NCI-H748 (cell line): ENCODE data around the gene SMIM23.
"Not testable (repeated sequence)": the region's sequence is repeated elsewhere in the genome, so short reads cannot be mapped to it uniquely, and the experiment has no call there.

ENCODE experiments used
- DNase-seq: peaks from one replicate; lab custom pipeline; 2025; ENCODE audit not compliant: unreplicated experiment; lab: John Stamatoyannopoulos, UW

Gene SMIM23

DNA sequence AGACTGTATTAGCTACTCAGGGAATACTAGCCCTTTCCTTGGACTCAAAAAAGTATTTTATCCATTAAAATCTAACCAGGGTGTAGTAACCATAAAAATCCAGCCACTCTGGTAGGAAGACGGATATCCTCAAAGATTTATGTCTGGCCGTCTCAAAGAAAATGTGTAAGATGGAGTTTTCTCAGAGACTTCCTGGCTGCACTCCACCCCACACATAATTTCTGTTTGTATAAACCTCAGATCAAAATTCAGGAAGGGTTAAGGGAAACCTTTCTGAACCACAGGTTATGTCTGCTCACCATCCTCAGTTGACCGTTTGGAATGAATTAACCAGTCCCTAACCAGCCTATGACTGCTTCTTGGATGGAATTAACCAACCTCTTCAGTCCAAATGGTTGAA is 13.8 kb upstream of the SMIM23 start:
- no peak for DNase-seq

DNA sequence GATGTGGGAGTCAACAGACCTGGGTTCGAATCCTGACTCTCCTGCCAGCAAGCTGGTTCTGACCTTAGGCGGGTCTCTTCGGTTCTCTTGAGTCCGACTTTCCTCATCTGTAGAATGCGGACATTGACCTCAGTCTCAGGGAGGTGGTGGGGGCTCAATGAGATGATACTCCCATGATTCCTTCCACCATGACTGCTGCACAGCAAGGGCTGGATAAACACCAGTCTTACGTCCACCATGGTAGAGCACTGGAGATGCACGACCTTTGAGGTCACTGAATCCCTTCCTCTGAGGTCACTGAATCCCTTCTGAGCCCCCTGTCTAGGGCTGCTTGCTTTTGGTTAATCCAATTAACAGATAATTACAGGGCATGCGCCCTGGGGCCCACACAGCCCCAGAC is 12.5 kb upstream of the SMIM23 start:
- DNase-seq, result no peak

DNA sequence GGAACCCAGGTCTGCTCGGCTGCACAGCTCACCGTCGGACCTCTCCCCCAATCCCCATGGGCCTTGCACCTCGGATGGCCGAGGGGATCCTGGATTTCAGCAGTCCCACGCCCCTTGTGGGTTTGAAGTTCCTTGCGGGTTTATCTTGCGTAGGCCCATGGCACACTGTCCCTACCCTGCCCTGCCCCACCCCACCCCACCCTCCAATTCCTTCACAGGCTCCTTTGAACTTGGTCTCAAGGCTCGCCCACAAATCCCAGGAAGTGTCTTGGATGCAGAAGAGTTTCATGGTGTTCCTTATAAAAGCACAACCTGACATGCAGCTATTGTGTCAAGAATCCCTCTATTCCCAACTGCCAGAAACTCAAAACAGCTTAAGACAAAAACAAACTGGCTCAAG is 11.2 kb upstream of the SMIM23 start:
- DNase-seq, result no peak

DNA sequence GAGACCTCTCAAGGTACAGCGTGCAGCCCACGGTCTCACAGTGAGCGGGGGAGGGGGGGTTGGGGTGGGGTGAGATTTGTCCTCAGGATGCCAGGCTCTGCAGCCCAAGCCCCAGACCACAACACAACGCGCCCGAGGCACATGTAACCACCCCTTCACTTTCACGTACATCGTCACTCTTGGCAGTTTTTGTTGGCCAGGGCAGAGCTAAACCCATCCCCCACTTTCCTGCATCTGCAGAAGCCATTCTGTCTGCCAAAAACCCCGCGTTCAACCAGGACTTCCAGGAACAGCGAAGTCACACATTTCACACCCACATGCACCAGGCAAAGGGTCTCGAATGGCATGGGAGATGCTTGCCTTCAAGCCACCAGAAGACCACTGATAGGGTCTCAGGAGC is 9.4 kb upstream of the SMIM23 start:
- no peak for DNase-seq

DNA sequence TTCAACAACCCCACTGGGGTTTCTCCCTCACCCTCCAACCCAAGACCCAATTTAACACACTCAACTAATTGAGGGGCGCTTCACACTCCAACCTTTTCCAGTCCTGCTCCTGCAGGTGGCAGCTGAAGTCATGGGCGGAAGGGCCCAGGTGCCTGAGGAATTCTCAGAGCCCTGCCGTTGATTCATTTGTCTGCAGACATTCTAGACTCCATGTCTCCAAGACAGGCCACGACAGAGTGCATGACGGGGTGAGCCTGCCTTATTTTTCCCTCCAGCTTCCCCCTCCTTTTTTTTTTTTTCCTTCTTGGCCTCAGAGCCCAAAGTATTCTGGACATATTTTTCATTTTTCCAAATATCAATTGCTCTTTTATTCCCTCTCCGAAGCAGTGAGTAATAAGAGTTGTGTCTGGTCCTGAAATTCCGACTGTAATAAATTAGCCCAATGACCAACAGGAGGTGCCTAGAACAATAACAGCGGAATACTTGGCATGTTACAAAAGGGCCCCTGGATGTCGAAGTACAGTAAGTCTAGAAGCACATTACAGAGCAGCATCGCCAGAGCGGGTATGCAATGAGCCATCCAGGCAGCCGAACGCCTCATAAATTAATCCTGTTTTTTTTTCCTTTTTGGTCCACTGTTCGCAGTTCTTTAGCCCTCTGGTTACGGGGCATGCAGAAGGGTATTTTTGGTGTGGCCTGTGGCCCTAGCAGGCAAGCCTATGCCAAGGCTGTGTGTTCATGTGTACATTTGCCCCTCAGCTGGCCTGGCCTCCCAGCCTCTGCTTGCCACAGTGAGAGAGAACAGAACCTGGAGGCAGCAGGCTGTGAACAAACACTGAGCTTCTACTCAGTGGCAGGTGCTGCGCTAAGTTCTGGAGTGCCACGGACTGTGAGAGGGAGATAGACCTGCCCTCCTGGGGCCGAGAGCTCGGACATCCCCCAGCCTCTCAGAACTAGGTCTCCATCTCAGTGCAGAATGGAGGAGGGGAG is 8.6 kb upstream of the SMIM23 start:
- peak; percentile 15 for DNase-seq

DNA sequence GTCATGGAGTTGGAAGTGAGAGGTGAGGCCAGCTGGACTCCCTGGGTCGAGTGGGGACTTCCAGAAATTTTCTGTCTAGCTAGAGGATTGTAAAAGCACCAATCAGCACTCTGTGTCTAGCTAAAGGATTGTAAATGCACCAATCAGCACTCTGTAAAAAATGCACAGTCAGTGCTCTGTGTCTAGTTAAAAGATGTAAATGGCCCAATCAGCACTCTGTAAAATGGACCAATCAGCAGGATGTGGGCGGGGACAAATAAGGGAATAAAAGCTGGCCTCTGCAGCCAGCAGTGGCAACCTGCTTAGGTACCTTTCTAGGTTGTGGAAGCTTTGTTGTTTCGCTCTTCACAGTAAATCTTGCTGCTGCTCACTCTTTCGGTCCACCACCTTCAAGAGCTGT is 3.9 kb upstream of the SMIM23 start:
- DNase-seq, result not testable (repeated sequence)

DNA sequence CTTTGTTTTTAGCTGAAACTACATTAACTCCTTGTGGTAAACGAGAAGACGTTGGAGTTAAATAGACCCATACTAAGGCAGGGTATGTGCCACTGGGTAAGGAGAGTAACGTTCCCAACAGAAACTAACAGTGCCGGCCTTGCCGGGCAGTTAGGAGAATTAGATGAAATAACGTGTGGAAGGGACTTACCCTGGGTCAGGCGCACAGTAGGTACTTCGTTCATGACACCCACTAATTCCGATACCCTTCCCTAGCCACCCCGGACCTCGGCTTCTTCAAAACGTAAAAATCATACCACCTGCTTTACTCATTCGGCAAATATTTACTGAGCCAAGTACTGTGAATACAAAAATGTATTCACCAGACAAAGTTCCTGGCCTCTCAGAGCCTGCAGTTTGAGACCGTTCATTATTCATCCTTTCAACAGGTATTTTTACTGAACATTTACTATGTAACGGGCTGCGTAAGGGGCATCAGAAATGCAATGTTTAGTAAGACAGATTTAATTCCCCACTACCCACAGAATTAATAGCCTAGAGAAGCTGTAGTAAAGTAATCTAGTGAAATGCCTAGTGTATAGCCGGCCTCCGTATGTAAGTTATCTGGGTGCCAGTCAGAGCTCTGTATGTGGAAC is 3.2 kb upstream of the SMIM23 start:
- no peak for DNase-seq

DNA sequence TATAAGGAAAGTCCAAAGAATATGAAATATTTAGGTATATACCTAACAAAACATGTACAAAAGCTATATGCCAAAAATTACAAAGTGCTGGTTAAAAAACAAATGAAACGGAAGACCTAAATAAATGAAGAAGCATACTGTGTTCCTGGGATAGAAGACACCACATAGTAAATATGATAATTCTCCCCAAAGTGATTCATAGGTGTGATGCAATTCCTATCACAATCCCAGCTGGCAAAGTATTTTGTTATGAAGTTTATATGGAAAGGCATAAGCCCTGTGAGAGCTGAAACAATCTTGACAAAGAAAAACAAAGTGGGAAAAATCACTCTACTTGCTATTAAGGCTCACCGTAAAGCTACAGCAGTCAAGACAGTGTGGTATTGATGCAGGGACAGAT is 2.6 kb upstream of the SMIM23 start:
- no peak for DNase-seq

DNA sequence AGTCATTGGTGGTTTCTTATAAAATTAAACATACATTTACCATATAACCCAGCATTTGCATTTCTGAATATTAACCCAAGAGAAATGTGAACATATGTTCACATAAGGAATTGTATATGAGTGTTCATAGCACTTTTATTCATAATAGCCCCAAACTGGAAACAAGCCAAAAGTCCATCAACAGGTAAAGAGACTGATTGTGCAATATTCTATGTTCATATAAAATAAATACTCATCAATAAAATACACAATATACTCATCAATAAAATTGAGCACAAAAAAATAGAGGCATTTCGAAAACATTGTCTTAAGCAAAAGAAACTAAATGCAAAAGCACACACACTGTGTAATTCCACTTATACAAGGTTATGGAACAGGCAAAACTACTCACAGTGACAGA is 3.7 kb downstream of the SMIM23 start:
- DNase-seq, result no peak

DNA sequence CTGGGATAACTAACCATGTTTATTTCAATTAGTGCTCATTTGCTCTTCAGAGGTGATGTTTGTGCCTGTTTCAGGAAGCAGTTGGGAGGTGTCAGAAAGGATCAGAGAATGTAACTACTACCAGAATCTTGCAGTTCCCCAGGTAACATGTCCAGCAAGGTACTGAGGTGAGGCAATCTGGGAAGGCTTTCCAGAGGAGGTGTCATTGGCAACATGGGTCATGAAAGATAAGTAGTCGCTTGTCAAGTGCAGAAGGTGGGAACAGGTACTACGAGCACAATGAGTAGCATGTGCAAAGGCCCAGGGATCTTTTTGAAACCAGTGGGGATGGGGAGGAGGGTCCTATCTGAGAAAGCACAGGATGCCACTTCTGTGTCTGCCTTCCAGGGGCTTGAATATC is 4.8 kb downstream of the SMIM23 start:
- no peak for DNase-seq

DNA sequence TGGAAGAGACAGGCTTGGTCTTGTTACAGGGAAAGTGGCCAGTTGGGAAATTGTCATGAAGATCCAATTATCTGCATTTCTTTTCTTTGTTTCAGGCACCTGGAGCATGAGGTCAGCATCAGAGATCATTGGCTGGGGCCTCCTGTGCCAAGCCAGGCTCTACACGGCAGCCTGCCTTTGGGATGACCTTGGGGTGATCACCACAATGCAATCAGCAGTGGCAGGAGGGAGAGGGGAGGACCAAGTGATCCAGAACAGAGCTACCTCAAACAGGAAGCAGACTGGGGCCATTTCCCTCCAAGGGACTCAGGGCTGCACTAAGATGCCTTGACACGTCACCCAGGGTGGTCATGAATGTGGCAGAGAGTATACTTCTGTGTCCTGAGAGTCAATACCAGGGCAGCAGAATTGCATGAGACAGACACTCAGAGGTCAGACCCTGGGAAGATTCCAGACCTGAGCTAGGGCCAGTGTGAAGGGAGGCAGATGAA is 8.9 kb downstream of the SMIM23 start:
- DNase-seq, result no peak

DNA sequence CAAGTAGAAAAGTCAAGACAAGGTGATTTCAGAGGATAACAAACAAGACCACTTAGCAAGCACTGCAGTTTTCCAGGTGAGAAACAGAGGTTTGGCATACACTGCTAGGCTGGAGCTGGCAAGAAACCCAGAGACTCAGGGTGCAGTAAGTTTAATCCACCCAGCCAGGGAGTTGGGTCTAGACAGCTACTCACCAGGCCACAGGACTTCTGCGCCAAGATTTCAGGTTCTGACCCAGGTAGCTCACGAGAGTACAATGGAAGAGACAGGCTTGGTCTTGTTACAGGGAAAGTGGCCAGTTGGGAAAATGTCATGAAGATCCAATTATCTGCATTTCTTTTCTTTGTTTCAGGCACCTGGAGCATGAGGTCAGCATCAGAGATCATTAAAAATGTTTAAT is 9.8 kb downstream of the SMIM23 start:
- DNase-seq, result no peak

DNA sequence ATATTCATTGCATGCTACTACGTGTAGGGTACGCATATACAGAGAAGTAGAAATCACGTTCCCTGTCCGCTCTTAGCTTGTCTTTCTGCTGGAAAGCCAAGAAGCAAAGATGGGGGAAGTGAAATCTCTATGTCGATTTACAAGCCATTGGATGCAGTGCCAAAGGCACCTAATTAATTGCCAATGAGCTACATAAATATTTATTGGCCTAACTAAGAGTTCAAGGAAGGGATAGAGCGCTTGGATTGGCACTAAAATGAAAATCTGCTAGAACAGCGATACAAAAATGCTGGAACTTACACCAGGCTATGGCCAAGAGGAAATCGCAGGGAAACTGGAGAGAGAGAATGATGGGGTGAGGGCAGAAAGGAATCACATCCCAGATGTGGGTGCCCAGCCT is 10.8 kb downstream of the SMIM23 start:
- no peak for DNase-seq

DNA sequence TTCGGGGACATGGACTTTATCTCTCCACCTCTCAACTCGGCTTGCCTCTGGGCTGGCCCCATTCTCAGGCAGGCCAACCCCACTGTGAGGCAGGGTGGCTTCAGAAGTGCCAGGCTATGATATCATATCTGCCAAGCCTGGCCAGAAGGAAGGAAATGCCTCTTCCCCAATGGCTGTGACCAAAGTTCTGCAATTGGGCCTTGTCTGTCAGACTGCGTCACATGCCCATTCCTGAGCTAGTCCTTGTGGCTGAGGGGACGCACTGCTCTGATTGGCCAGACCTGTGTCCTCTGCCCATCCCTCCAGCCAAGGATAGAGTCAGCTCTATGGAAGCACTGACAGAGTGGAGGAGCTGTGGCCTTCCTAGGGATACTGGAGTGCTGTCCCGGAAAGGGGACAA is 11.9 kb downstream of the SMIM23 start:
- no peak for DNase-seq

DNA sequence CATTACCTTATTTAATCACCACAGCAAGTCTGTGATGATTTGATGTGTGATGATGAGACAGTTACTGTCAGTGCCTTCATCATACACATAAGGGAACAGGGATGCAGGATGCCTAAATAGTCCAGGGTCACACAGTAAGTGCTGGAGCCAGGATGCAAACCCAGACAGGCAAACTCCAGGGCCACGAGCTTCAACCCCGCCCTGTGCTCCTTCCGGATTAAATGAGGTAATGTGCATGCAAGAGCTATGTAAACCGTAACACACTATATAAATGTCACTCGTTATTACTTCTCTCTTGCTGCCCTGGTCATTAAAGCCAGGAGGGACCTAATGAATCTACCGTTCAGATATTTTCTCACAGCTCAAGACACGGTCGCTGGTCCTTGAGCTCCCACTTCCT is 12.8 kb downstream of the SMIM23 start:
- no peak for DNase-seq

DNA sequence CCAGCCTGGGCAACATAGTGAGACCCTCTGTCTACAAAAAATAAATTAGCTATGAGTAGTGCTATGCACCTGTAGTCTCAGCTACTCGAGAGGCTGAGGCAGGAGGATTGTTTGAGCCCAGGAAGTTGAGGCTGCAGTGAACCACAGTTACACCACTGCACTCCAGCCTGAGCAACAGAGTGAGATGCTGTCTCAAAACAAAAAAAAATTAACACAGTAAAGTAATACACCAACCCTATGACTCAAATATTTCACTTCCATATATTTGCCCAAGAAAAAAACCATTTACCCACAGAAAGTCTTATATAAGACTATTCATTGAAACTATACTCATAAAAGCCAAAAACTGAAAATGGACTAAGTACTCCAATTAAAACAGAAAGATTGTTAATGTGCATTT is 16.2 kb downstream of the SMIM23 start:
- no peak for DNase-seq

DNA sequence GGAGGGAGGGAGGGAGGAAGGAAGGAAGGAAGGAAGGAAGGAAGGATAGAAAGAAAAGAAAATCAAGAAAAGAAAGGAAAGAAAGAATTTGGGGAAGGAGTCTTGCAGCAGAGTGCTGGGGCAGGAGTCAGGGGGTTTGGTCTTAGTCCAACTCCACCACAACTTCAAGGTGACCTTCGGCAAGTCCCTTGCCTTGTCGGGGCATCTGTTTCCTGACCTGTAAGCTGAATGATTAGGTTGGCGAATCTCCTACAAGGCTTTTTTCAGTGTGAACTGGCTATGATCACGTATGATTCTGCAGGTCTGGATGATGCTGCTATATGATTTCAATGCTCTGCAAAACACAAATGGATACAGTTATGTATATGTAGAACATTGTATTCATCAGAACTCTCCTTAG is 20.1 kb downstream of the SMIM23 start:
- DNase-seq, result no peak

DNA sequence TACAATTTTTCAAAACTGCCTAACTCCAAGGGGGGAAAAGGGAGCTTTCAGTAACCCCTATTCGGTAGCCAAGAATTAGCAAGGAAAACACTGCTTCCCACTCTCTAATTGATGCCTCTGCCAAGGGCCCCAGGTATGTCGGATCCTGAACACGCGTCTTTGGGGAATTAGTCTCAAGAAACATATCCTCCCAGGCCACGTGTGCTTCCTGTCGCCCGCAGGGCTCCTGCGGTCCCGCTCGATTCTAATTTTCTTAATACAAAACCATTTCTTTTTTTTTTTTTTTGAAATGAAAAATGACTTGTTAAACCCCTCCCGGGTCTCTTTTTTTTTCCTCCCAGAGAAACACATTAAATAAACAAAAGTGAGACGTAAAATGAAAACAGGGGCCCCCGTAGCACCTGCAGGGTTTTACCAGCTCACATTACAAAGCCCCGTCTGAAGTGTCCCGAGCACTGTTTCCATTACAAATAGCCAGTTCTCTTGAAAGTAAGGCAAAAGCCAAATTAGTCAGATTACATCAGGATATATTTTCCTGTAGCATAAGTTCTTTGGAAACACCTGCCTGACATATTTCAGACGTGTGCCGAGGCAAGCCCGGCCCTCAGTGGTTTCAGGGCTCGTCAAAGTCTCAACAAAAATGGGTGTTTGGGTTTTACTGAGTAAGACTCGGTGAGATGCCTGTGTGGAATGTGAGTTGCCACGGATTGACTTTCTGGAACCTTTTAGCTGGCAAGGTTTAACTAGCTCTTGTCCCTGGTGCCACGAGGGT is 21.5 kb downstream of the SMIM23 start:
- DNase-seq, result peak; percentile 65

DNA sequence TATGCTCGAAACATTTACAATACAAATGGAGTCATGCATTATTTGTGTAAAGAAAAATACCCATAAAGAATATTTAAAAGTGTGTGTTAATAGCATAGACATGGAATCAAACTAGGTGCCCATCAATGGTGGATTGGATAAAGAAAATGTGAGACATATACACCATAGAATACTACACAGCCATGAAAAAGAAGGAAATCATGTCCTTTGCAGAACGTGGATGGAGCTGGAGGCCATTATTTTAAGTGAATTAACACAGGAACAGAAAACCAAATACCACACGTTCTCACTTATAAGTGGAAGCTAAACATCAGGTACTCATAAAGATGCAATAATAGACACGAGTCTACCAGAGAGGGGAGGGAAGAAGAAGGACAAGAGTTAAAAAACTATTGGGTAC is 22.8 kb downstream of the SMIM23 start:
- DNase-seq, result no peak

DNA sequence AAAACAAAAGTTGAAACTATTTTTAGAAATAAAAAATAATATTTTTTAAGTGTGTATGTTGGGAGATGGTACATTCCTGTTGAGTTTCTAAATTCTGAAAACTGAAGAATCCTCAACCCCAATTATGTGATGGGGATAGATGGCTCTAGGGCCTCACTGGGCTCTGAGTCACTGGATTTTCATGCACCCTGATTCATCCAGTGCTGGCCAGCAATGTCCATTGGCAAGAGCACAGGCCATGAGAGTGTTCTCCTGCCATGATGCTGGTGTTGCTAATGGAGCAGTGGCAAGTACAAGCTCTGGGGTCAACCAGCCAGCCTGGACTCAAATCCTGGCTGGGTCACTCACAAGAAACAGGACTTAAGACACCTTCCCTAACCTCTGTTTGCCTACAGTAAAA is 23.3 kb downstream of the SMIM23 start:
- no peak for DNase-seq

DNA sequence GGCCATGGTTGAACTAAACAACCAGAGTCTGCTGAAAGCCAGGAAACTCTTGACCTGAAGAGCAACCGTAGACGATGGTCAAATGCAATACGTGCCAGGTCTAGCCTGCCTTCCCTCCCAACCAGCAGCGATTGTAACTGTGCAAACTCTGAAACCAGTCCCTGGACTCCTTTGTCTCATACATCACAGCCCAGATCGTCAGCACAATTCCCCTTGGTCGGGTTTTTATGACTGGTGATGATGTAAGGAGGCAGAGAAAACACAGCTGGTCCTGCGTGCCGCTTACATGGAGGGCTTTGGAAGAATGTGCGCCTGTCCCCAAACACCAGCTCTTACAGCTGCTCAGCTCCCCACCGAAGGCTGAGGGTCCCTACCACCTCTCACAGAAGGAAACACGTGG is 24.6 kb downstream of the SMIM23 start:
- peak; percentile 72 for DNase-seq

DNA sequence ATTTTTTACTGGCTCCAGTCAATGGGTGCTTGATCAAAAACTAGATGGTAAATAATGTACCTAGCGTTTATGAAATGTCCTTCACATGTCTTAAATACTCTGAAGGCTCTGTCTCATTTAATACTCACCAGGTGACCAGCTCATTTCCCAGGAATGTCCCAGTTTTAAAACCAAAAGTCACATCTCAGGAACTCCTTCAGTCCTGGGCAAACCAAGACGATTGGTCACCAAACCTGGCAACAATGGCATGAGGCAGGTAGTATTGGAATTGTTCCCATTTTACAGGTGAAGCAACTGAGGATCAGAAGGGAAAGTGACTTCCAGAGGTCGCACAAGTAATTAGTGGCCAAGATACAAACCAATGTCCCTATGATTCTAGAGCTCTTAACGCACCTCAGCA is 27.7 kb downstream of the SMIM23 start:
- DNase-seq, result no peak
